ENCODE measurements around the gene TMEM165.
"Not testable (repeated sequence)": the region's sequence is repeated elsewhere in the genome, so short reads cannot be mapped to it uniquely, and the experiment has no call there.

Gene TMEM165

GRCh38 chr4:55395529-55396307 is at the start of gene TMEM165:
Gene TMEM165 (plus strand): TSS chr4:55395957. CDS start chr4:55396190, 233 bp downstream.
- peak; percentile 77 for DNase-seq (ENCODE audit: low read depth)

- DNase-seq (ENCODE audit: low read depth): peak; percentile 80
Observed at GRCh38 chr4:55345980-55346850, 49.5 kb upstream of the TMEM165 start, which contains the start of gene SRD5A3. Gene SRD5A3 (plus strand): TSS chr4:55346242. CDS start chr4:55346337, 95 bp downstream.

- no peak for DNase-seq (ENCODE audit: low read depth)
Observed at GRCh38 chr4:55346851-55347255, 48.9 kb upstream of the TMEM165 start.

- DNase-seq (ENCODE audit: low read depth): no peak
Observed at GRCh38 chr4:55347610-55348228, 48.0 kb upstream of the TMEM165 start.

GRCh38 chr4:55348466-55348865 is 47.3 kb upstream of the TMEM165 start:
- DNase-seq (ENCODE audit: low read depth): no peak

- not testable (repeated sequence) for DNase-seq (ENCODE audit: low read depth)
Observed at GRCh38 chr4:55350870-55351269, 44.9 kb upstream of the TMEM165 start.

- no peak for DNase-seq (ENCODE audit: low read depth)
Observed at GRCh38 chr4:55351824-55352223, 43.9 kb upstream of the TMEM165 start.

- no peak for DNase-seq (ENCODE audit: low read depth)
Observed at GRCh38 chr4:55352726-55353125, 43.0 kb upstream of the TMEM165 start.

- not testable (repeated sequence) for DNase-seq (ENCODE audit: low read depth)
Observed at GRCh38 chr4:55353228-55353747, 42.5 kb upstream of the TMEM165 start.

- no peak for DNase-seq (ENCODE audit: low read depth)
Observed at GRCh38 chr4:55354648-55355047, 41.1 kb upstream of the TMEM165 start.

- DNase-seq (ENCODE audit: low read depth): no peak
Observed at GRCh38 chr4:55355555-55355954, 40.2 kb upstream of the TMEM165 start.

GRCh38 chr4:55356991-55357461 is 38.7 kb upstream of the TMEM165 start:
- no peak for DNase-seq (ENCODE audit: low read depth)

- no peak for DNase-seq (ENCODE audit: low read depth)
Observed at GRCh38 chr4:55358246-55358645, 37.5 kb upstream of the TMEM165 start.

GRCh38 chr4:55358668-55359067 is 37.1 kb upstream of the TMEM165 start:
- no peak for DNase-seq (ENCODE audit: low read depth)

GRCh38 chr4:55359397-55359916 is 36.3 kb upstream of the TMEM165 start:
- no peak for DNase-seq (ENCODE audit: low read depth)

GRCh38 chr4:55362938-55363337 is 32.8 kb upstream of the TMEM165 start:
- DNase-seq (ENCODE audit: low read depth): not testable (repeated sequence)

- no peak for DNase-seq (ENCODE audit: low read depth)
Observed at GRCh38 chr4:55363691-55364351, 31.9 kb upstream of the TMEM165 start.

- no peak for DNase-seq (ENCODE audit: low read depth)
Observed at GRCh38 chr4:55364691-55365344, 30.9 kb upstream of the TMEM165 start.

GRCh38 chr4:55365345-55365728 is 30.4 kb upstream of the TMEM165 start:
- DNase-seq (ENCODE audit: low read depth): no peak

- DNase-seq (ENCODE audit: low read depth): no peak
Observed at GRCh38 chr4:55366621-55367020, 29.1 kb upstream of the TMEM165 start.

Data from stimulated activated CD8-positive, alpha-beta memory T cell treated with anti-CD3 and anti-CD28 coated beads, Interleukin-15, amount 100 ng/mL, for 24 hours (primary cell).